Nephron progenitor cell (in vitro differentiated cells): ENCODE measurements around the gene MYL9.
"Not testable (repeated sequence)": the region's sequence is repeated elsewhere in the genome, so short reads cannot be mapped to it uniquely, and the experiment has no call there.

Experiments used
- DNase-seq: peaks from one replicate; pipeline ENCODE4 v3.0.0; 2021
- H3K27ac Mint-ChIP-seq: 2 replicates; pipeline ENCODE4 v1.8.0; 2021; ENCODE audit warnings: mild to moderate bottlenecking, moderate library complexity, mixed read lengths
- H3K27me3 Mint-ChIP-seq: 2 replicates; pipeline ENCODE4 v1.8.0; 2021; ENCODE audit warnings: mild to moderate bottlenecking, low read depth, mixed read lengths; ENCODE audit not compliant: poor library complexity
- H3K36me3 Mint-ChIP-seq: 2 replicates; pipeline ENCODE4 v1.8.0; 2021; ENCODE audit warnings: low read depth, mixed read lengths
- H3K4me1 Mint-ChIP-seq: 2 replicates; pipeline ENCODE4 v1.8.0; 2021; ENCODE audit warnings: mixed read lengths
- H3K4me3 Mint-ChIP-seq: 2 replicates; pipeline ENCODE4 v1.8.0; 2021; ENCODE audit warnings: mild to moderate bottlenecking, moderate library complexity, mixed read lengths
- H3K9me3 Mint-ChIP-seq: 2 replicates; pipeline ENCODE4 v1.8.0; 2021; ENCODE audit warnings: mild to moderate bottlenecking, moderate library complexity, mixed read lengths
- CTCF ChIP-seq: fragments of 200-600 bp; sonication (generic); IDR thresholded peaks from 2 replicates; pipeline ENCODE4 v1.5.0; 2021; ENCODE audit warnings: antibody characterized with exemption

MYL9 gene

DNA sequence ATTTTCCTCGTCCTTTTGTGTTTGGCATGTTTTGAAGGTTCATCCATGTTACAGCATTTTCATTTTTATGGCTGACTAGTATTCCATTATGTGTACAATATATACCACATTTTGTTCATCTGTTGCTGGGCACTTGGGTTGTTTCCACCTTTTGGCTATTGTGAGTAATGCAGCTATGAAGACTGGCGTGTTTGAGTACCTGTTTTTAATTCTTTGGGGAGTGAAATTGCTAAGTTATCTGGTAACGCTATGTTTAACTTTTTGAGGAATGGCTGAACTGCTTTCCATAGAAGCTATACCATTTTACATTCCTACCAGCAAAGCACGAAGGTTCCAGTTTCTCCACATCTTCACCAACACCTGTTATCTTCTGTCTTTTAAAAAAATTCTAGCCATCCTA lies 37.0 kb upstream of the MYL9 start:
- Mint-ChIP-seq H3K27me3 (no peaks in the 10 kb centered on the region), H3K4me1 (no peaks in the 10 kb centered on the region), H3K9me3 (no peaks in the 10 kb centered on the region), H3K27ac (no peak overlapping the region), H3K4me3 (no peak overlapping the region), H3K36me3 (peaks cover 77% of the 10 kb centered on the region)
- TF ChIP-seq CTCF: no peak
- DNase-seq: no peak

GRCh38 chr20:36506253-36506652 lies 35.1 kb upstream of the MYL9 start:
- no peak for DNase-seq
- peaks cover 69% of the 10 kb centered on the region for H3K36me3 Mint-ChIP-seq
- H3K9me3 Mint-ChIP-seq: no peaks in the 10 kb centered on the region
- no peak overlapping the region for H3K27ac Mint-ChIP-seq
- H3K27me3 Mint-ChIP-seq: no peaks in the 10 kb centered on the region
- no peak overlapping the region for H3K4me3 Mint-ChIP-seq
- TF ChIP-seq CTCF: no peak
- no peaks in the 10 kb centered on the region for H3K4me1 Mint-ChIP-seq

- no peaks in the 10 kb centered on the region for H3K27me3 Mint-ChIP-seq
- TF ChIP-seq CTCF: no peak
These were observed 33.6 kb upstream of the MYL9 start for GRCh38 chr20:36507746-36508145.

GRCh38 chr20:36519012-36519719 lies 22.2 kb upstream of the MYL9 start:
- Mint-ChIP-seq H3K27ac (peak overlapping the region; percentile 3), H3K27me3 (no peaks in the 10 kb centered on the region), H3K4me3 (no peak overlapping the region), H3K36me3 (peaks cover 69% of the 10 kb centered on the region), H3K9me3 (no peaks in the 10 kb centered on the region), H3K4me1 (peaks cover 21% of the 10 kb centered on the region)
- DNase-seq: no peak
- no peak for TF ChIP-seq CTCF

More at GRCh38 chr20:36507746-36508145, 33.6 kb upstream of the MYL9 start:
- no peaks in the 10 kb centered on the region for H3K4me1 Mint-ChIP-seq
- no peak overlapping the region for H3K4me3 Mint-ChIP-seq
- H3K36me3 Mint-ChIP-seq: peaks cover 73% of the 10 kb centered on the region
- H3K9me3 Mint-ChIP-seq: peaks cover 5% of the 10 kb centered on the region
- peak overlapping the region; percentile 47 for H3K27ac Mint-ChIP-seq
- no peak for DNase-seq

- H3K9me3 Mint-ChIP-seq: no peaks in the 10 kb centered on the region
- H3K36me3 Mint-ChIP-seq: peaks cover 64% of the 10 kb centered on the region
- H3K4me3 Mint-ChIP-seq: no peak overlapping the region
- no peaks in the 10 kb centered on the region for H3K27me3 Mint-ChIP-seq
- TF ChIP-seq CTCF: no peak
- peaks cover 21% of the 10 kb centered on the region for H3K4me1 Mint-ChIP-seq
- peak overlapping the region; percentile 71 for H3K27ac Mint-ChIP-seq
- no peak for DNase-seq
These were observed 21.4 kb upstream of the MYL9 start for GRCh38 chr20:36519944-36520343.

GRCh38 chr20:36521526-36521925 lies 19.8 kb upstream of the MYL9 start:
- TF ChIP-seq CTCF: no peak
- Mint-ChIP-seq H3K9me3 (no peaks in the 10 kb centered on the region), H3K4me1 (peaks cover 25% of the 10 kb centered on the region), H3K27ac (peak overlapping the region; percentile 36), H3K4me3 (no peak overlapping the region), H3K27me3 (no peaks in the 10 kb centered on the region), H3K36me3 (peaks cover 57% of the 10 kb centered on the region)
- DNase-seq: no peak

DNA sequence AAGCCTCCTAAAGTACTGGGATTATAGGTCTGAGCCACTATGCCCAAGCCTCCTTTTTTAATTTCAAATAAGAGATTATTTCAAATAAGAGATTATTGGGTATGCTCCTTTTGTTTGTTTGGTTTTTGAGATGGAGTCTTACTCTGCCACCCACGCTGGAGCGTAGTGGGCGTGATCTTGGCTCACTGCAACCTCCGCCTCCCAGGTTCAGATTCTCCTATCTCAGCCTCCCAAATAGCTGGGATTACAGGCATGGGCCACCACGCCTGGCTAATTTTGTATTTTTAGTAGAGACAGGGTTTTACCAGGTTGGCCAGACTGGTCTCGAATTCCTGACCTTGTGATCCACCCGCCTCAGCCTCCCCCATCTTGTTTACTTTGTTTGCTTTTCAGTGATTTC lies 18.9 kb upstream of the MYL9 start:
- Mint-ChIP-seq H3K4me1 (peaks cover 34% of the 10 kb centered on the region), H3K27ac (peak overlapping the region; percentile 36), H3K36me3 (peaks cover 65% of the 10 kb centered on the region)
- H3K27me3 Mint-ChIP-seq, H3K9me3 Mint-ChIP-seq, DNase-seq, H3K4me3 Mint-ChIP-seq: not testable (repeated sequence)
